ENCODE data around the gene SRD5A1. TPM values are rescaled to one million over a fixed set of nuclear protein-coding genes. Genes with fewer than 3 reads are reported as not detected.

SRD5A1 gene
- total and polyA plus RNA-seq, 11 donors, result 0.80 to 6.7 (median 3.8) TPM

DNA sequence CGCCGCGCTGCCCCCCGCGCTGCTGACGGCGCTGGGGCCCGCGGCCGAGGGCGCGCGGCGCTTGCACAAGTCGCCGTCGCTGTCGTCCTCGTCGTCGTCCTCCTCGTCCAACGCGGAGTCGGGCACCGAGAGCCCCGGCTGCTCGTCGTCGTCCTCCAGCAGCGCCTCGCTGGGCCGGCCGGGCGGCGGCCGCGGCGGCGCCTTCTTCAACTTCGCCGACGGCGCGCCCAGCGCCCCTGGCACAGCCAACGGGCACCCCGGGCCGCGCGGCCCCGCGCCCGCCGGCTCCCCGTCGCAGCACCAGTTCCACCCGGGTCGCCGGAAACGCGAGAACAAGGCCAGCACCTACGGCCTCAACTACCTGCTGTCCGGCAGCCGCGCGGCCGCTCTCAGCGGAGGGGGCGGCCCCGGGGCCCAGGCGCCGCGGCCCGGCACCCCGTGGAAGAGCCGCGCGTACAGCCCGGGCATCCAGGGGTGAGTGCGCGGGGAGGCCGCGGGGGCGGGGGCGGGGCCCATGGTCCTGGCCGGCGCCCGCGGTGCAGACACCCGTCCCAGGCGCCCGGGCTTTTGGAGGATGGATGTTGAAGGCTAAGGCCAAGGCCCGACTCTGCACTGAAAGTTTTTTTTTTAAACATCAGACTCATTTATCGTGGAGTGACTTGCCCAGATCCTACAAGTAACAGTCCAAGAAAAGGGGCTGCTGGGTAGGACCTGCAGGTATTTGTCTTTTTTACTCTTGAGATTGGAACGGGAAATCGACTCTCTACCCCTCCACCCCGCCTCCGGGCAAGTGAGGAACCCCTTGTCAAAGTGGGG, 81.2 kb downstream of the SRD5A1 start:
- TF ChIP-seq POLR2A (IDR thresholded peaks at IDR 0.05) (no peak), CTCF (IDR thresholded peaks at IDR 0.05) (no peak)
- DNase-seq, result peak in 3 of 5 donors; percentile 48 to 69 (median 55)
- no peaks in the 10 kb centered on the region for H3K9me3 ChIP-seq
- no peaks in the 10 kb centered on the region for H3K27me3 ChIP-seq
- WGBS, 4 donors, result 0 to 1% (median 0%) methylated on average over 12 to 99 of the region's 99 CpGs
- ATAC-seq, result no peak
- H3K4me1 ChIP-seq, result peaks cover 9 to 56% (median 43%) of the 10 kb centered on the region in 12 donors
- H3K36me3 ChIP-seq, result no peaks in the 10 kb centered on the region
- H3K27ac ChIP-seq, result peak overlapping the region in 11 of 12 donors; percentile 52 to 100 (median 81)
- intact Hi-C loops (cut with DNase I), result loop anchor here in 8 of 10 donors (5.0 to 10.0 kb wide), 4 partner anchors 80 to 340 kb away; partner anchors contain the start of genes NSUN2 (in 5 of the 8), SRD5A1 (in 5 of the 8) and MED10 (in 2 of the 8)
- H3K4me3 ChIP-seq, result peak overlapping the region; percentile 27 to 96 (median 67)

DNA sequence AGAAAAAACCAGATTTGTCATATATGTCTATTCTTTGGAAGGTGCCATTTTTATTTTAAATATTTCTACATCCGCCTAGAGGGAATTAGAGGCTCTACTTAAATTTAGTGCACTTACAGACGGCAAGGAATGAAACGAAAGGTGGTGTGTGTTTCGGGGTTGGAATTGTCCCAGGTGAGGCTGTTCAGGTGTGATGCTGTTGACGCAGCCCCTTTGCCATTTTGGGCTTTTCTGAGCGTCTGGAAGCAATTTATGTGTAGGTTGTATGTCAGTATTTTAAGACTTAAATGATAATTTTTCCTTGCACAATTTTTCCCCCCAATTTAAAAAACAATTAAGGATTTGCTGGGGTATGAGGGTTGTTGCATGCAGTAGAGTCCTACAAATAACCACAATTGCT, 82.0 kb downstream of the SRD5A1 start:
- H3K27me3 ChIP-seq, result no peaks in the 10 kb centered on the region
- ATAC-seq, result no peak
- intact Hi-C loops (cut with DNase I), result loop anchor here in 5 of 10 donors (5.0 to 10.0 kb wide), 4 partner anchors 80 to 340 kb away; partner anchors contain the start of genes MED10 (in 2 of the 5), NSUN2 (in 2 of the 5) and SRD5A1 (in 2 of the 5)
- TF ChIP-seq CTCF (IDR thresholded peaks at IDR 0.05) (no peak), POLR2A (IDR thresholded peaks at IDR 0.05) (no peak)
- DNase-seq, result no peak
- no peaks in the 10 kb centered on the region for H3K9me3 ChIP-seq
- H3K36me3 ChIP-seq, result no peaks in the 10 kb centered on the region
- 45 to 54% (median 52%) methylated on average over 6 of the region's 6 CpGs for WGBS, 4 donors
- H3K4me3 ChIP-seq, result peak overlapping the region in 11 of 12 donors; percentile 55 to 96 (median 69)
- peaks cover 9 to 64% (median 52%) of the 10 kb centered on the region in 12 donors for H3K4me1 ChIP-seq
- peak overlapping the region in 1 of 12 donors; percentile 100 for H3K27ac ChIP-seq

DNA sequence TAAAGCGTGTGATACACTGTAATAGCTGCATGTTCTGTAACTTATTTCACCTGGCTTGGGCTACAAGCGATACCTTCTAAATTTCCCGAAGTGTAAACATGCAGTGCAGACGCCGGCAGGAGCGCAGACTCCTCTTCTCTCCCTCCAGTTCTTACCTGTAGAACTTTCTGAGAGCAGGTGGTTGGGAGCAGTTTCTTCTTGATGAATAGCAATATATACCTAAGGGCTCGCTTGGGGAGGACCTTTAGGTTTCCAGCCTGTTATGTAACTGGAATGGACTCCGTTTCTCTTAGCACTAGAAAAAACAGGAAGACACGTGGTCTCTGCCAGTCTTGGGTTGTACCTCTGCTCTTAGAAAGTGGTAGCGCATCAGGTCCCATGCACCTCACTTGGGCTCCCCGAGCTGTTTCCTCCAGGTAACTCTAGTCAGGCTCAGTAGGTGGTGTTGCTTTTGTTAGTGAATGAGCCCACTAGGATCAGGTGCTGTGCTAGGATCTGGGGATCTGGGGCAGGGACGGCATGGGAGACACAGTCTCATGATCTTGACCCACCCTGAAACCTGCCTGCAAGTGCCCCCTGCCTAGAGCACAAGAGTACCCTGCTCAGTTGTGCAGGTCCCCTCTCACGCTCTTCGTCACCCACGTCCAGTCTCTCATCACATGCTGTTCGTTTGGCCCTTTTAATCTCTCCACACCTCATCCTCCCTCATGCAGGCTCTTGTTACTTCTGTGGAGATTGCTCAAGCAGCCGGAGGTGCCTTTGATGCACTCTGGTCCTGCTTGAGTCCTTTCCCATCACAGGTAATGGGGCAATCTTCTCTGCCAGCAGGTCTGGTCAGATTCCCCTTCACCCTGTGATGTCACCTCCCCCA, 82.8 kb downstream of the SRD5A1 start:
- TF ChIP-seq POLR2A (IDR thresholded peaks at IDR 0.05) (no peak), CTCF (IDR thresholded peaks at IDR 0.05) (no peak)
- Histone ChIP-seq H3K4me3 (peak overlapping the region in 11 of 12 donors; percentile 12 to 96 (median 65)), H3K9me3 (no peaks in the 10 kb centered on the region), H3K27ac (peak overlapping the region in 1 of 12 donors; percentile 18), H3K27me3 (no peaks in the 10 kb centered on the region), H3K4me1 (peaks cover 9 to 71% (median 59%) of the 10 kb centered on the region in 12 donors), H3K36me3 (no peaks in the 10 kb centered on the region)
- intact Hi-C loops (cut with DNase I), result loop anchor here in 5 of 10 donors (5.0 to 10.0 kb wide), 4 partner anchors 81 to 341 kb away; partner anchors contain the start of genes MED10 (in 2 of the 5), NSUN2 (in 2 of the 5) and SRD5A1 (in 2 of the 5)
- ATAC-seq (no peak), DNase-seq (no peak)
- 47 to 54% (median 52%) methylated on average over 16 to 17 of the region's 17 CpGs for WGBS, 4 donors
